Tibial artery (tissue), 4 donors: ENCODE measurements around the gene PIGP.
"Not testable (repeated sequence)": the region's sequence is repeated elsewhere in the genome, so short reads cannot be mapped to it uniquely, and the experiment has no call there.

ENCODE experiments used
- DNase-seq, 2 donors: peaks; one replicate each; pipeline ENCODE4 v3.0.0-alpha.2; 2019
- H3K27ac ChIP-seq, 2 donors: fragments of 200-600 bp; sonication (generic) in 1 of 2; 1 replicate in 1 of 2; 2 replicates in 1 of 2; pipeline ENCODE4 v1.5.1; 2018 to 2019; ENCODE audit warnings: mild to moderate bottlenecking in 1 of 2
- H3K27me3 ChIP-seq, 2 donors: fragments of 200-600 bp; sonication (generic) in 1 of 2; one replicate each; pipeline versions ENCODE4 v1.5.1 to v1.6.0; 2016 to 2019
- H3K36me3 ChIP-seq, 3 donors: fragments of 200-600 bp; sonication (generic) in 2 of 3; one replicate each; pipeline ENCODE4 v1.5.1; 2016 to 2019; ENCODE audit warnings: mild to moderate bottlenecking in 2 of 3
- H3K4me1 ChIP-seq, 4 donors: fragments of 200-600 bp; sonication (generic) in 2 of 4; 1 replicate in 3 of 4; 2 replicates in 1 of 4; pipeline ENCODE4 v1.5.1; 2016 to 2019
- H3K4me3 ChIP-seq, 2 donors: fragments of 200-600 bp; sonication (generic) in 1 of 2; 1 replicate in 1 of 2; 2 replicates in 1 of 2; pipeline ENCODE4 v1.5.1; 2018 to 2019; ENCODE audit warnings: mild to moderate bottlenecking in 2 of 2
- H3K9me3 ChIP-seq, 3 donors: fragments of 200-600 bp; sonication (generic) in 1 of 3; one replicate each; pipeline ENCODE4 v1.5.1; 2016 to 2019
- intact Hi-C: fragments of 100-400 bp; cut with DNase I; formaldehyde crosslinking; loops from one replicate; pipeline ENCODE4 v1.15.0; 2023; ENCODE audit warnings: low total_unique reads
- TF ChIP-seq, protein P1 (sequence below), 2 experiments: fragments of 200-600 bp in 1 of 2; fragments of 450-650 bp in 1 of 2; IDR thresholded peaks; one replicate each; pipeline ENCODE4 v1.5.1; 2017 to 2019; ENCODE audit warnings: antibody characterized with exemption in 2 of 2, mild to moderate bottlenecking in 1 of 2, moderate library complexity in 1 of 2

Gene PIGP

DNA sequence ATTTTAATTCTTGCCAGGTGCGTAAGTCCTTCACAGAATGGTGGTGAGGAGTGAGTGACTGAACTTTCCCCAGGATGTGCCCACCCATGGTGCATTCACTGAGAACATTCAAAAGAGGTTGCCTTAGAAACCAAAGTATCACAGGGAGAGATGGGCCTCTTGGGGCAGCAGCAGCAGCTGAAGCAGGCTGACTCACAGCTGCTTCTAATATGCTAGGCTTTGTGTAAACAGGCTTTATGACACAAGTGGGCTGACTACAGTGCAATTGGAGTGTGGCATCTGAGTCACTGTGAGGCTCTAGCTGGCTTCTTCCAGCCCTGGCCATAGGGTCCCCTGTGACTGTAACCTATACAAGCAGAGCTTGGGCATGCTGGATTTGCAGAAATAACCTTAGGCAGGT lies 12.6 kb downstream of the PIGP start:
- TF ChIP-seq, protein P1, sequence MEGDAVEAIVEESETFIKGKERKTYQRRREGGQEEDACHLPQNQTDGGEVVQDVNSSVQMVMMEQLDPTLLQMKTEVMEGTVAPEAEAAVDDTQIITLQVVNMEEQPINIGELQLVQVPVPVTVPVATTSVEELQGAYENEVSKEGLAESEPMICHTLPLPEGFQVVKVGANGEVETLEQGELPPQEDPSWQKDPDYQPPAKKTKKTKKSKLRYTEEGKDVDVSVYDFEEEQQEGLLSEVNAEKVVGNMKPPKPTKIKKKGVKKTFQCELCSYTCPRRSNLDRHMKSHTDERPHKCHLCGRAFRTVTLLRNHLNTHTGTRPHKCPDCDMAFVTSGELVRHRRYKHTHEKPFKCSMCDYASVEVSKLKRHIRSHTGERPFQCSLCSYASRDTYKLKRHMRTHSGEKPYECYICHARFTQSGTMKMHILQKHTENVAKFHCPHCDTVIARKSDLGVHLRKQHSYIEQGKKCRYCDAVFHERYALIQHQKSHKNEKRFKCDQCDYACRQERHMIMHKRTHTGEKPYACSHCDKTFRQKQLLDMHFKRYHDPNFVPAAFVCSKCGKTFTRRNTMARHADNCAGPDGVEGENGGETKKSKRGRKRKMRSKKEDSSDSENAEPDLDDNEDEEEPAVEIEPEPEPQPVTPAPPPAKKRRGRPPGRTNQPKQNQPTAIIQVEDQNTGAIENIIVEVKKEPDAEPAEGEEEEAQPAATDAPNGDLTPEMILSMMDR (IDR thresholded peaks at IDR 0.05) = no peak
- Histone ChIP-seq H3K4me3 (no peak overlapping the region), H3K9me3 (no peaks in the 10 kb centered on the region), H3K4me1 (peaks cover 0 to 6% (median 0%) of the 10 kb centered on the region in 4 donors), H3K27me3 (no peaks in the 10 kb centered on the region), H3K27ac (no peak overlapping the region), H3K36me3 (peaks cover 0 to 8% (median 0%) of the 10 kb centered on the region in 3 donors)
- intact Hi-C loops = no loop called here
- peak; percentile 48 to 73 for DNase-seq

DNA sequence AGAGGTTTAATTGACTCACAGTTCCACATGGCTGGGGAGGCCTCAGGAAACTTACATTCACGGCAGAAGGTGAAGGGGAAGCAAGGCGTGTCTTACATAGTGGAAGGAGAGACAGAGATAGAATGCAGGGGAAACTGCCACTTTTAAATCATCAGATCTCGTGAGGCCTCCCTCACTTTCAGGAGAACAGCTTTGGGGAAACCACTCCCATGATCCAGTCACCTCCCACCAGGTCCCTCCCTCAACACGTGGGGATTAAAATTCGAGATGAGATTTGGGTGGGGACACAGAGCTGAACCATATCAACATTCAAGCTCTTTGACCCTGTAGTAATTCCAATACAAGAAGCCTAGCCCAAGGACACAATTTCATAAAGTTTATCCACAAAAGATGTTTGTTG lies 13.7 kb downstream of the PIGP start:
- no peak for DNase-seq
- no peak overlapping the region for H3K4me3 ChIP-seq
- no peaks in the 10 kb centered on the region for H3K9me3 ChIP-seq
- H3K36me3 ChIP-seq = no peaks in the 10 kb centered on the region
- no peaks in the 10 kb centered on the region for H3K27me3 ChIP-seq
- intact Hi-C loops = no loop called here
- peaks cover 0 to 6% (median 0%) of the 10 kb centered on the region in 4 donors for H3K4me1 ChIP-seq
- TF ChIP-seq, protein P1 (IDR thresholded peaks at IDR 0.05) = no peak
- H3K27ac ChIP-seq = no peak overlapping the region

DNA sequence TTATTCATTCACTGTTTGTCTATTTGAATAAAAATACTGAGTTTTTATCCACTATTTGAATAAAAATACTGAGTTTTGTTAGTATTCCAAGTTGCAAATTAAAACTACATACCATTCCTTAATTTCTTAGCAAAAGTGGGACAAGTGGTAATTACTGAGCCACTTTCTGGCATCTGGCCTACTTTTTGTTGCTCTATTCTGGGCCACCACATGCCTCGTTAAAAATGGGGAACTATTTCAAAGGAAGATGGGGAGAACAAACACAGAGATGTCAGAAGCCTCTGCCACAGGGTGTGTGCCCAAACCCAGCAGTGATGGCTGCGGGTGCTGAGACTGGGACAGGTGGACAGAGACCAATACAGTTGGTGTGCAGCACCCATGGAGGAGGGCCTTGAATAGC lies 14.6 kb downstream of the PIGP start:
- Histone ChIP-seq H3K4me3 (no peak overlapping the region), H3K36me3 (no peaks in the 10 kb centered on the region), H3K9me3 (no peaks in the 10 kb centered on the region), H3K27ac (no peak overlapping the region), H3K27me3 (no peaks in the 10 kb centered on the region), H3K4me1 (peaks cover 0 to 6% (median 0%) of the 10 kb centered on the region in 4 donors)
- no peak for DNase-seq
- intact Hi-C loops = no loop called here
- TF ChIP-seq, protein P1 (IDR thresholded peaks at IDR 0.05) = no peak

- intact Hi-C loops = no loop called here
- Histone ChIP-seq H3K4me1 (peaks cover 0 to 6% (median 0%) of the 10 kb centered on the region in 4 donors), H3K27ac (no peak overlapping the region), H3K36me3 (no peaks in the 10 kb centered on the region), H3K9me3 (no peaks in the 10 kb centered on the region), H3K27me3 (no peaks in the 10 kb centered on the region), H3K4me3 (no peak overlapping the region)
- DNase-seq = no peak
- TF ChIP-seq, protein P1 (IDR thresholded peaks at IDR 0.05) = no peak
These were observed 15.3 kb downstream of the PIGP start for GRCh38 chr21:37057614-37058013.

GRCh38 chr21:37055271-37055855 lies 17.5 kb downstream of the PIGP start:
- Histone ChIP-seq H3K4me3 (no peak overlapping the region), H3K27ac (no peak overlapping the region), H3K4me1 (peaks cover 0 to 5% (median 0%) of the 10 kb centered on the region in 4 donors), H3K9me3 (no peaks in the 10 kb centered on the region), H3K27me3 (no peaks in the 10 kb centered on the region), H3K36me3 (no peaks in the 10 kb centered on the region)
- DNase-seq = no peak
- TF ChIP-seq, protein P1 (IDR thresholded peaks at IDR 0.05) = no peak
- intact Hi-C loops = no loop called here

DNA sequence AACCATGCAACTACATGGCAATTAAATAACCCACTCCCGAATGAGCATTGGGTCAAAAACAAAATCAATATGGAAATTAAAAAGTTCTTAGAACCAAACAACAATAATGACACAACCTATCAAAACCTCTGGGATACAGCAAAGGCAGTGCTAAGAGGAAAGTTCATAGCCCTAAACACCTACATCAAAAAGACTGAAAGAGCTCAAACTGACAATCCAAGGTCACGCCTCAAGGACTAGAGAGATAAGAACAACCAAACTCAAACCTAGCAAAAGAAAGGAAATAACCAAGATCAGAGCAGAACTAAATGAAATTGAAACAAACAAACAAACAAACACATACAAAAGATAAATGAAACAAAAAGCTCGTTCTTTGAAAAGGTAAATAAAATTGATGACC lies 23.1 kb downstream of the PIGP start:
- DNase-seq, H3K9me3 ChIP-seq, intact Hi-C loops: not testable (repeated sequence)

More for the DNA sequence above, 23.1 kb downstream of the PIGP start:
- not testable (repeated sequence) for H3K4me1 ChIP-seq, H3K27ac ChIP-seq, H3K36me3 ChIP-seq, H3K27me3 ChIP-seq, H3K4me3 ChIP-seq
